ENCODE measurements around the gene MBTPS1. TPM values are rescaled to one million over a fixed set of nuclear protein-coding genes. Genes with fewer than 3 reads are reported as not detected.
A peak's percentile ranks its signal among the peaks of the same experiment; 100 is the strongest.

The MBTPS1 gene
- total RNA-seq, 1 experiment from 2014 or later, result 46.9 TPM

GRCh38 chr16:84144209-84144858 is 27.6 kb upstream of the MBTPS1 start:
- Mint-ChIP-seq H3K27ac (peak overlapping the region; percentile 92), H3K9me3 (0 out of 2 replicates have a peak, but pooled peaks cover 6% of the 10 kb centered on the region), H3K27me3 (ENCODE audit: low read depth) (peaks cover 13% of the 10 kb centered on the region), H3K36me3 (0 out of 2 replicates have a peak, but pooled peaks cover 6% of the 10 kb centered on the region), H3K4me1 (peaks cover 19% of the 10 kb centered on the region), H3K4me3 (peak overlapping the region; percentile 98)
- CTCF ChIA-PET, result interaction anchor here (0.6 to 3.0 kb wide), 11 partner anchors 17 to 163 kb away, joined by 3 to 19 read pairs (median 4); partner anchors contain the start of genes MBTPS1 and TAF1C
- ATAC-seq, result peak; percentile 6
- DNase-seq (ENCODE audit: low spot score), result peak; percentile 41
- POLR2A ChIA-PET, result interaction anchor here (1.0 to 1.8 kb wide), 2 partner anchors 28 kb away, joined by 3 to 7 read pairs; partner anchors contain the start of gene MBTPS1
- TF ChIP-seq JUN (CRISPR knock-in tag; IDR thresholded peaks at IDR 0.05), result no peak
- no peak for TF ChIP-seq ATF1 (CRISPR knock-in tag; IDR thresholded peaks at IDR 0.05)
- TF ChIP-seq GABPB1 (CRISPR knock-in tag; IDR thresholded peaks at IDR 0.05), result no peak
- TF ChIP-seq STAT6 (CRISPR knock-in tag; conservative IDR thresholded peaks at IDR 0.05; ENCODE audit: low read depth), result no peak
- TF ChIP-seq FOXK1 (CRISPR knock-in tag; IDR thresholded peaks at IDR 0.05), result no peak
- TF ChIP-seq PREB (CRISPR knock-in tag; IDR thresholded peaks at IDR 0.05; ENCODE audit: borderline replicate concordance), result no peak
- no peak for TF ChIP-seq E2F1 (CRISPR knock-in tag; IDR thresholded peaks at IDR 0.05)
- no peak for TF ChIP-seq USF1 (CRISPR knock-in tag; IDR thresholded peaks at IDR 0.05)
- TF ChIP-seq HMGXB4 (CRISPR knock-in tag; IDR thresholded peaks at IDR 0.05), result no peak
- no peak for TF ChIP-seq NFE2L1 (CRISPR knock-in tag; IDR thresholded peaks at IDR 0.05)
- no peak for TF ChIP-seq NR1H2 (CRISPR knock-in tag; IDR thresholded peaks at IDR 0.05)
- TF ChIP-seq, protein P1, sequence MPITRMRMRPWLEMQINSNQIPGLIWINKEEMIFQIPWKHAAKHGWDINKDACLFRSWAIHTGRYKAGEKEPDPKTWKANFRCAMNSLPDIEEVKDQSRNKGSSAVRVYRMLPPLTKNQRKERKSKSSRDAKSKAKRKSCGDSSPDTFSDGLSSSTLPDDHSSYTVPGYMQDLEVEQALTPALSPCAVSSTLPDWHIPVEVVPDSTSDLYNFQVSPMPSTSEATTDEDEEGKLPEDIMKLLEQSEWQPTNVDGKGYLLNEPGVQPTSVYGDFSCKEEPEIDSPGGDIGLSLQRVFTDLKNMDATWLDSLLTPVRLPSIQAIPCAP (CRISPR knock-in tag; IDR thresholded peaks at IDR 0.05), result no peak
- no peak for TF ChIP-seq CREM (CRISPR knock-in tag; IDR thresholded peaks at IDR 0.05)
- TF ChIP-seq MLX (CRISPR knock-in tag; IDR thresholded peaks at IDR 0.05), result no peak
- TF ChIP-seq RORB (CRISPR knock-in tag; IDR thresholded peaks at IDR 0.05), result no peak
- no peak for TF ChIP-seq EMX1 (CRISPR knock-in tag; IDR thresholded peaks at IDR 0.05)
- TF ChIP-seq, protein P2, sequence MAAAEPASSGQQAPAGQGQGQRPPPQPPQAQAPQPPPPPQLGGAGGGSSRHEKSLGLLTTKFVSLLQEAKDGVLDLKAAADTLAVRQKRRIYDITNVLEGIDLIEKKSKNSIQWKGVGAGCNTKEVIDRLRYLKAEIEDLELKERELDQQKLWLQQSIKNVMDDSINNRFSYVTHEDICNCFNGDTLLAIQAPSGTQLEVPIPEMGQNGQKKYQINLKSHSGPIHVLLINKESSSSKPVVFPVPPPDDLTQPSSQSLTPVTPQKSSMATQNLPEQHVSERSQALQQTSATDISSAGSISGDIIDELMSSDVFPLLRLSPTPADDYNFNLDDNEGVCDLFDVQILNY (CRISPR knock-in tag; IDR thresholded peaks at IDR 0.05), result no peak
- TF ChIP-seq SP1 (CRISPR knock-in tag; conservative IDR thresholded peaks at IDR 0.05), result no peak
- no peak for TF ChIP-seq ELF4 (CRISPR knock-in tag; IDR thresholded peaks at IDR 0.05; ENCODE audit: low read depth)
